NOMO-1 treated with dmso at 0.1 percent for 144 hours (cell line): ENCODE data around the gene CCDC102B.
"Not testable (repeated sequence)": the region's sequence is repeated elsewhere in the genome, so short reads cannot be mapped to it uniquely, and the experiment has no call there.

Source experiments
- DNase-seq: peaks from one replicate; lab custom pipeline; 2025; ENCODE audit not compliant: unreplicated experiment; lab: John Stamatoyannopoulos, UW

Gene CCDC102B

DNA sequence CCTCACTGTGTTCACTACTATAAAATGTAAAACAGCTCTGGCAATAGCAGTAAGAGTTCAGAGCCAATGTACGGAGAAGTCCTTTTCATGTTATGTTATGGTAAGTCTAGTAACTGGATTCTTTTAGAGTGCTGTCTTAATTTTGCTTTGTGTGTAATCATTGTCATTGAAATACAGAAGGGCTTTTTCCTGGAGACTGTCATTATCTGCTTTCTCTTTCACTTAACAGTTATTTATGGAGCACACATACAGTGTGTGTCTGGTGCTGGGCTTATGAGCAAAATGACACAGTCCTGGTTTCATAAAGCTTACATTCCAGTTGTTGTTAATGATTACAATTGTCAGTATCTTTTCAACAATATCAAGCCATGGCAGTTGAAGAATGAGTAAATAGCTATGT, 95.5 kb downstream of the CCDC102B start:
- DNase-seq: no peak

DNA sequence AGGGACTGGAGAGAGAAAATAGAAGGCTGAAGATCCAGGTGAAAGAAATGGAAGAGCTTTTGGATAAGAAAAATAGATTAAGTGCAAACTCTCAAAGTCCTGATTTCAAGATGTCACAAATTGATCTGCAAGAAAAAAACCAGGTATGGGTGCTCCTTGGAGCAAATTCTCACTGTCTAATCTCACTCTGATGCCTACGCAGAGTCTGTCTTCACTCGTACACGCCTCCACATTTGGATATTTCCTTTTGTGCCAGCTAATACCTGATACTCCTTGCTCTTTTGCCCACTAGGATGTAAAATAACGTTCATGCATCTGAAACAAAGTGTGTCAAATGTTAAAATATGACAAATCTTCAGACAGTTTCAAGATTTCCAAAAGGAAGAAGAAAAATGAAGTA, 99.4 kb downstream of the CCDC102B start:
- DNase-seq: no peak

DNA sequence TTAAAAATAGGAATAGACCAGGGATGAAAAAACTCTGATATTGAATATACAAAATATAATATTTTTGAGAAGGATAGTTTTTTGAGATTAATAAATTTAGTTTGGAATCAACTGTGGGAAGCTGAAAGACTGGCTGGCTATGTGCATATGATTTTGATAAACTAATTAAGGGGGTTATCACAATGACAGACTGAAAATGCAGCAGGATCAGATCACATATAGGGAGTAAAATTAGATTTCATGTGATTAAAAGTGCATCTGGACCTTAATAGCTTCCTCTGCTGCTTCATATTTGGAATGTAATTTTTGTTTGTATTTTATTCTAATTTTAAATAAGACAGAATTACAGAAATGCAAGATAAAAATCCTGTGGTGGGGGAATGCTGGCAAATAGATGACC, 111.7 kb downstream of the CCDC102B start:
- DNase-seq: no peak

DNA sequence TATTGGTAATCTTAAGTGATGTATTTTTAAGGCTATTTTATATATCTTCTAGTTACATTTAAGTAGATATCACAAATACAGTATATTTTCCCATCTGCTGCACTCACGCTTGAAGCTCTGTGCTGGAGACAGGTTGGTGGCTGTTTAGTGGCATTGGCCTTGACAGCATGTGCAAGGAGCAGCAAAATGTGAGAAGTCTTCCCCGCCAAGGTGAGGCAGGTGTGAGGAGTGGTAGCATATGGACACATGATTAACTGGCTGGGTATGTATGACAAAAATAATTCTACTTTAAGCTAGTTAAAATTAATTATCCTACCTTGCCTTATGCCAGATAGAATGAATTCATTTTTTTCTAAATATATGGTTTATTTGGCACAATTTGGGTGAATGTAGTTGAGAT, 117.2 kb downstream of the CCDC102B start:
- no peak for DNase-seq

DNA sequence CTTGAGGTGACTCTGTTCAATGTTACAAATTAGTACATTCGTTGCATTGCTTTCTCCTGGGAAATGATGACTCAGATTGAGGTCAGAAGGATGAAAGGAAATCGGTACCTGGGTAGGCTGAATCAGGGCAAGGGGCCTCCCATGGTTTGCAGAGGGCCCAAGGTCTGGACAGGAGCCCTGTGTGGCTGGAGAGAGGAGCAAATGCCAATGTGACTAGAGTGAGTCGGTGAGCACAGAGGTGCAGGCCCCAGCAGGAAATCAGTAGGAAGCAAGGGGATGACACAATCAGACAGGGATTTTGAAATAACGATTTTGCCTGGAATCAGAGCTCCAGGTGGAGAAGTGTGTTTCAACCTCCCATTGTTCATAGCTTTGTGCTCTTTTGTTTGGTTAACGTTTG, 118.9 kb downstream of the CCDC102B start:
- no peak for DNase-seq

- DNase-seq: no peak
Measured at GRCh38 chr18:68918216-68918615, 120.3 kb downstream of the CCDC102B start.

DNA sequence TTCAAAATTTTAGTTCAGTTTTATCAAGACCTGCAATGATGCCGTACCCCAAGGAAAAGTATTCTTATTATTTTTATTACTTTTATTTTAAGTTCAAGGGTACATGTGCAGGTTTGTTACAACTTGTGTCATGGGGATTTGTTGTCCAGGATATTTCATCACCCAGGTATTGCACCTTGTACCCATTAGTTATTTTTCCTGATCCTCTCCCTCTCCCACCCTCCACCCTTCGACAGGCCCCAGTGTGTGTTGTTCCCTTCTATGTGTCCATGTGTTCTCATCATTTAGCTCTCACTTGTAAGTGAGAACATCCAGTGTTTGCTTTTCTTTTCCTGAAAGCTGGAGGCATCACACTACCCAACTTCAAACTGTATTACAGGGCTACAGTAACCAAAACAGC, 122.0 kb downstream of the CCDC102B start:
- no peak for DNase-seq

GRCh38 chr18:68922392-68922791, 124.5 kb downstream of the CCDC102B start:
- DNase-seq: no peak

- DNase-seq: no peak
Measured at GRCh38 chr18:68925268-68925667, 127.4 kb downstream of the CCDC102B start.

DNA sequence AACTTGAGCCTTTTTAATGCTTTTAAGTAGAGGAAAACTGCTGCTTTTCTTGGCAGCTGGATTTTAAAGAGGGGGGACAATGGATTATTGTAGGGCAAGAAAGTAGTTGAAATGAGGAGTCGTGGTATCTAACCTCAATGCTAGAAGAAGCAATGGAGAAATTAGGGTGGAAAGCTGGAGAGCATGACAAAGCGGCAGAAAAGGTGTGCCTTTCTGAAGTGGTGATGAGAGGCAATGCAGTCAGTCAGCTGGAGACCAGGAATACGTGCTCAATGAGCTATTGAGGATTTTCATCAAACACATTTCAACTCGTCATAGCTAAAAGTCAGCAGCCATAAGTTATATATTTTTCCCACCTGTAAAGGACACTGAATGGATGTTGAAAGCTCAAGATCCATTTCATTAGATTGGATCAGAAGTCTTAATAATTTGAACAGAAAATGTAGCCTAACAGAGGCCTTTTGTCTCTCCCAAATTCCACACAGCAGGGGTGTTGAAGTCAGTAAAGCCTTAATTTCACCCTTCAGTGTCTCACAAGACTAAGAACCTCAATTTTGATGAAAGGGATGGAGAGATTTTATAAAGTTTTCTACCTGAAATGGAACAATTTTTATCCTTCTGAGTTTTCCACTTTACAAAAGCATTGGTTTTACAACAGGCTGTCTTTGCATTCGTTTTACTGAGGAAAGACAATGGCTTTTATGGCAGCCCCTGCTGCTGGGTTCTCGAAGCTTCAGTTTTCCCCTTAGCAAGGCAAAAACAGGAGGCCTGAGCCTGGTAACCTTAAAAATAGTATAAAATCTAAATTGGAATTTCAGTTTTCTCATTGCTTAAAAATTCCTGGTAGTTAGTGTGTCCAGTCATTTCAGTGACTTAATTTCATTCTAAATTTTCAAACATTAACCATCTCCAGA, 131.1 kb downstream of the CCDC102B start:
- DNase-seq: no peak

- DNase-seq: no peak
Measured at GRCh38 chr18:68935686-68936085, 137.8 kb downstream of the CCDC102B start.

GRCh38 chr18:68937029-68937599, 139.2 kb downstream of the CCDC102B start:
- DNase-seq: no peak

GRCh38 chr18:68940039-68940438, 142.2 kb downstream of the CCDC102B start:
- no peak for DNase-seq

DNA sequence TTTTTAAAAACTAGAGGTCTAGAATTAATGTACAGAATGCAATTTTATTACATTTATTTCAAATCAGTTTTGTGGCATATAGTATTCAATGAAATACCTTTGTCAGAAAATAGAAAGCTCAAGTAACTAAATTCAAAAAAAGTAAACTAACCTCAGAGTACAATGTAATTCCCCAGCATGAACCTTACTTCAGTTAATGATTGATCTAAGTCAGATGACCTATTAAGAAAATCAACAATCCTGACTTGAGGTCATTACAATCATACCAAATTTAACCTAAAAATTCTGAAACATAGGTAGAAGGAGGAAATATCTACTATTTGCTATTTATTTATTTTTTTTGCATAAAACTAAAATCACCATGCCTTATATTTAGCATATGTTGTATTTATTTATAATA, 142.9 kb downstream of the CCDC102B start:
- DNase-seq: no peak

DNA sequence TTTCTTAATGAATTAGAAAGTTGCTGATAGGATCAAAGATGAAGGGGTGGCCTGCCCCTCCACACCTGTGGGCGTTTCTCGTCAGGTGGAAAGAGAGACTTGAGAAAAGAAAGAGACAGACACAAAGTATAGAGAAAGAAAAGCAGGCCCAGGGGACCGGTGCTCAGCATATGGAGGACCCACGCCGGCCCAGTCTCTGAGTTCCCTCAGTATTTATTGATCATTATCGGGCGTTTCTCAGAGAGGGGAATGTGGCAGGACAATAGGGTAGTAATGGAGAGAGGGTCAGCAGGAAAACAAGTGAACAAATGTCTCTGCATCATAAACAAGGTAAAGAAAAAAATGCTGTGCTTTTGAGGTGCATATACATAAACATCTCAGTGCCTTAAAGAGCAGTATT, 144.3 kb downstream of the CCDC102B start:
- DNase-seq: no peak

DNA sequence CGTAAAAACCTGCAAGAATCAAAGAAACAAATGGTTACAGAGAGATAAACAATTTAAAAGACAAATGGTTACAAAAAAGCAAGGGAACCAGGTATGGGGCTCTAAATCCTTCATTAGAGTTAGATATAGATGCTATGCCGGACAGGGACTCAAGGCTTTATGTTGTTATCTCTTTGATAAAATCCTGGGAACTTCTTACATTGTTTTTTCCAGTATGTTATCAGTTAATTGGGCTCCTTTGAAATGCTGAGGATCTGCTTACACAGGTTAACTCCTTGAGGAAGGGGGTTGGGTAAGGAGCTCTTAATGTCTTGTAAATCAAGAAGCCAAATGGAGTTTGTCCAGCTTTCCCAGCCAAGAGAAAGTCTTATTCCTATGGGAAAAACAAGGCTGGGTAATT, 146.0 kb downstream of the CCDC102B start:
- DNase-seq: not testable (repeated sequence)

- no peak for DNase-seq
Measured at GRCh38 chr18:68944330-68944729, 146.4 kb downstream of the CCDC102B start.

GRCh38 chr18:68944826-68945225, 146.9 kb downstream of the CCDC102B start:
- no peak for DNase-seq

DNA sequence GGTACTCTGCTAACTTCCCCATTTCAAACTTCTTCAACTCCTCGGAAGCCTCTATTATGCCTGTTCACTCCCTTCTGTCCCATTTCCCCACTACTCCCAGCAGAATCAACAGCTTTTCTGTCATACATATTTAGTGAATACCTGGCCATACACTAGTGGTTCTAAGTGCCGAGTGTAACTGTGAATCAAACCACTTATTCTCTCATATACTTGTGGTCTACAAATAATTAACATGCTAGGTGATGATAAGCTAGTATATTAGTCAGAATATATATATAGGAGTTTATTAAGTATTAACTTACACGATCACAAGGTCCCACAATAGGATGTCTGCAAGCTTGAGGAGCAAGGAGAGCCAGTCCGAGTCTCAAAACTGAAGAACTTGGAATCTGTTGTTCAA, 150.7 kb downstream of the CCDC102B start:
- DNase-seq: no peak

- DNase-seq: no peak
Measured at GRCh38 chr18:68954738-68955137, 156.9 kb downstream of the CCDC102B start.

GRCh38 chr18:68956650-68957049, 158.8 kb downstream of the CCDC102B start:
- no peak for DNase-seq

GRCh38 chr18:68960355-68960754, 162.5 kb downstream of the CCDC102B start:
- no peak for DNase-seq

DNA sequence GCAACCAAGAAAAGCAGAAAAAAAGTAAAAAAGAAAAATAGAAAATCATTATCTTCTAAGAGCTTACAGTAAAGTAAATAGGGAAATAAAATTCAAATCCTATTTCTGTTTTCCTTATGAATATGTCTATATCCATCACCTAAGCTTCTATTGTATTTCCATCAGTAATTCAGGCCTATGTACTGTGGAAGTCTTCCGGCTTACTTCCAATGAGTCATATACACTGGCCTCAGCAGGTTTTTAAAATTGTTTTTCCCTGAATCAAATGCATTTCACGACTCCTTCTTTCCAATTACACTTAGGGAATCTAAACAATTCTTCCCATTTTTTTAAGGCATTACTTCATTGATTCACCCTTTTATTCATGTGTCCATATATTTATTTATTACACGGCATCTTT, 164.7 kb downstream of the CCDC102B start:
- DNase-seq: no peak
